ENCODE results near the gene INPP5K.
"Not testable (repeated sequence)": the region's sequence is repeated elsewhere in the genome, so short reads cannot be mapped to it uniquely, and the experiment has no call there.

Gene INPP5K

GRCh38 chr17:1516388-1517161 is at the start of gene INPP5K:
Gene INPP5K (minus strand): TSS chr17:1516612. CDS start chr17:1516499, 113 bp downstream.
- no peak for FAIRE-seq

GRCh38 chr17:1565877-1566276 is 49.5 kb upstream of the INPP5K start:
- no peak for FAIRE-seq

GRCh38 chr17:1563786-1564613 is 47.6 kb upstream of the INPP5K start:
- no peak for FAIRE-seq

GRCh38 chr17:1563471-1563785 is 47.0 kb upstream of the INPP5K start:
- not testable (repeated sequence) for FAIRE-seq

- FAIRE-seq: no peak
Observed at GRCh38 chr17:1562176-1562643, 45.8 kb upstream of the INPP5K start.

- no peak for FAIRE-seq
Observed at GRCh38 chr17:1561420-1562175, 45.2 kb upstream of the INPP5K start.

GRCh38 chr17:1560858-1561355 is 44.5 kb upstream of the INPP5K start:
- FAIRE-seq: no peak

GRCh38 chr17:1560101-1560857 is 43.9 kb upstream of the INPP5K start:
- no peak for FAIRE-seq

- FAIRE-seq: no peak
Observed at GRCh38 chr17:1559047-1560043, 42.9 kb upstream of the INPP5K start.

GRCh38 chr17:1558401-1558800 is 42.0 kb upstream of the INPP5K start:
- no peak for FAIRE-seq

GRCh38 chr17:1557355-1558095 is 41.1 kb upstream of the INPP5K start:
- FAIRE-seq: no peak

GRCh38 chr17:1555651-1556471 is 39.4 kb upstream of the INPP5K start:
- FAIRE-seq: no peak

GRCh38 chr17:1554751-1555540 is 38.5 kb upstream of the INPP5K start:
- no peak for FAIRE-seq

- no peak for FAIRE-seq
Observed at GRCh38 chr17:1553354-1554266, 37.2 kb upstream of the INPP5K start.

GRCh38 chr17:1552932-1553331 is 36.5 kb upstream of the INPP5K start:
- FAIRE-seq: no peak

GRCh38 chr17:1551741-1552140 is 35.3 kb upstream of the INPP5K start:
- FAIRE-seq: no peak

GRCh38 chr17:1548032-1548431 is 31.6 kb upstream of the INPP5K start:
- FAIRE-seq: no peak
